Common myeloid progenitor, CD34-positive (primary cell): ENCODE measurements around the gene CCL20.
A peak's percentile ranks its signal among the peaks of the same experiment; 100 is the strongest.

Source experiments
- CTCF ChIA-PET: fragments of 350-600 bp; sonication (Branson Sonifier 250); formaldehyde crosslinking; loops from one replicate; lab custom pipeline; 2021; ENCODE audit warnings: antibody characterized with exemption; lab: Charles Lee
- POLR2A ChIA-PET: fragments of 350-600 bp; sonication (Branson Sonifier 250); formaldehyde crosslinking; loops from one replicate; lab custom pipeline; 2021; ENCODE audit warnings: antibody characterized with exemption; lab: Charles Lee
- DNase-seq, 3 donors: peaks; one replicate each; pipeline versions ENCODE4 v3.0.0 to v3.0.0-alpha.2; 2013
- H3K27ac ChIP-seq, 2 experiments: 1 replicate in 1 of 2; 2 replicates in 1 of 2; pipeline ENCODE4 v1.7.0; 2013; ENCODE audit warnings: inconsistent platforms in 2 of 2, low read length in 2 of 2, mild to moderate bottlenecking in 2 of 2, low read depth in 1 of 2, moderate library complexity in 1 of 2; ENCODE audit not compliant: severe bottlenecking in 2 of 2, insufficient read depth in 1 of 2, poor library complexity in 1 of 2
- H3K27me3 ChIP-seq, 5 experiments: replicated peaks in 2 of 5; 1 replicate in 3 of 5; 2 replicates in 2 of 5; pipeline versions ENCODE4 v1.6.1 to v1.7.0; 2013; ENCODE audit warnings: low read length in 4 of 5, mild to moderate bottlenecking in 2 of 5, moderate library complexity in 2 of 5, inconsistent platforms in 1 of 5; ENCODE audit not compliant: insufficient read depth in 5 of 5, control insufficient read depth in 4 of 5
- H3K36me3 ChIP-seq, 4 experiments: 1 replicate in 2 of 4; 2 replicates in 2 of 4; pipeline versions ENCODE4 v1.6.1 to v1.7.0; 2013; ENCODE audit warnings: low read length in 3 of 4, control low read depth in 1 of 4, mild to moderate bottlenecking in 1 of 4; ENCODE audit not compliant: control insufficient read depth in 4 of 4, insufficient read depth in 4 of 4
- H3K4me1 ChIP-seq, 4 experiments: 1 replicate in 3 of 4; 2 replicates in 1 of 4; pipeline versions ENCODE4 v1.6.1 to v1.7.1; 2013; ENCODE audit warnings: low read length in 3 of 4, mild to moderate bottlenecking in 3 of 4, control low read depth in 1 of 4, inconsistent platforms in 1 of 4, moderate library complexity in 1 of 4; ENCODE audit not compliant: control insufficient read depth in 4 of 4, insufficient read depth in 4 of 4; ENCODE audit errors: control extremely low read depth in 1 of 4
- H3K4me3 ChIP-seq, 7 experiments: 1 replicate in 4 of 7; 2 replicates in 3 of 7; pipeline versions ENCODE4 v1.5.1 to v1.7.0; 2013; ENCODE audit warnings: mild to moderate bottlenecking in 7 of 7, low read length in 6 of 7, moderate library complexity in 6 of 7, inconsistent platforms in 2 of 7, low read depth in 2 of 7, control low read depth in 1 of 7; ENCODE audit not compliant: insufficient read depth in 4 of 7, control insufficient read depth in 1 of 7; ENCODE audit errors: extremely low read depth in 1 of 7
- H3K9me3 ChIP-seq, 5 experiments: 1 replicate in 4 of 5; 2 replicates in 1 of 5; pipeline versions ENCODE4 v1.6.1 to v1.7.1; 2013; ENCODE audit warnings: low read length in 4 of 5, mild to moderate bottlenecking in 2 of 5, inconsistent platforms in 1 of 5, low read depth in 1 of 5, moderate library complexity in 1 of 5; ENCODE audit not compliant: control insufficient read depth in 4 of 5, insufficient read depth in 2 of 5; ENCODE audit errors: control extremely low read depth in 1 of 5
- WGBS: methylation state at CpG from one replicate; pipeline ENCODE4 v1.1.5; 2013; ENCODE audit not compliant: insufficient coverage; 5-methylcytosine and 5-hydroxymethylcytosine counted together

Gene CCL20

DNA sequence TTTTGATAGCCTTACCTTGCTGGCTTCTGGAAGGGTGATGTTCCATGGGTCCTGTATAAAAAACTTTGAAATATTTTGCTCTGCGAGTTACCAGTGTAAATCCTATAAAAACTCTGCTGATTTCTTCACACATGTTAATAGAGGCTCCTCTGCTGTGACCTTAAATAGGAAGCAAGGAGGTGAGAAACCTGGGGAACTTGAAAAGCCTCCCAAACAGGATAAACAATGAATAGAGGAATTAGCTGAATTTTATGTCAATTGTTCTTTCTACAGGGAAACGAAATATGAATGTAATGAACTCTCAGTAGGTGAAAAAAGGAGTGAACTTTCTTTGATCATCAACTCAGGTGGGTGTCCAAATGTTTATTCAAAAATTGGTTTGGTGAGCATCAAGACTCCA lies 10.8 kb upstream of the CCL20 start:
- ChIA-PET CTCF (no interaction called here), POLR2A (no interaction called here)
- no peak for DNase-seq
- WGBS, result 90% methylated on average over 2 of the region's 2 CpGs
- H3K9me3 ChIP-seq, result no peaks in the 10 kb centered on the region
- no peaks in the 10 kb centered on the region for H3K4me1 ChIP-seq
- no peaks in the 10 kb centered on the region for H3K36me3 ChIP-seq
- H3K4me3 ChIP-seq, result no peak overlapping the region
- H3K27ac ChIP-seq, result no peak overlapping the region
- H3K27me3 ChIP-seq, result no peaks in the 10 kb centered on the region

DNA sequence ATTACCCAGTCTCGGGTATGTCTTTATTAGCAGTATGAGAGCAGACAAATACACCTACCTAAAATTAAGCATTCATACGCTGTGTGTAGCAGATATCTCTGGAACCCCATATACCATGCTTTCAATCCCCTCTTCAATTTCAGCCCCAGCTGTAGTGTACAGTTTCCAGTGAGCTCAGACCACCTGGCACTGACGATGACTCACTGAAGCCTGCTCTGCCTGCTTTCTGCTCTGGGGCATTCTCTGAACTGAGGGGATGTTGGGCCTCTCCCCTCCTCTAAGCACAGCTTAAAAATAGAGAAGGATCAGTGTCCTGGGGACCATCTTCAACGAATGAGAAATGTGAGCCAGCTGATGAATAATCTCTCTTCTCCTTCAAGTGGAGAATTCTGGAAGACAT lies 8.7 kb upstream of the CCL20 start:
- Histone ChIP-seq H3K4me1 (no peaks in the 10 kb centered on the region), H3K4me3 (no peak overlapping the region), H3K36me3 (no peaks in the 10 kb centered on the region), H3K9me3 (no peaks in the 10 kb centered on the region), H3K27me3 (no peaks in the 10 kb centered on the region), H3K27ac (no peak overlapping the region)
- DNase-seq, result peak in 2 of 3 donors; percentile 28 to 42
- ChIA-PET CTCF (no interaction called here), POLR2A (no interaction called here)
- WGBS, result 100% methylated on average over 4 of the region's 4 CpGs

DNA sequence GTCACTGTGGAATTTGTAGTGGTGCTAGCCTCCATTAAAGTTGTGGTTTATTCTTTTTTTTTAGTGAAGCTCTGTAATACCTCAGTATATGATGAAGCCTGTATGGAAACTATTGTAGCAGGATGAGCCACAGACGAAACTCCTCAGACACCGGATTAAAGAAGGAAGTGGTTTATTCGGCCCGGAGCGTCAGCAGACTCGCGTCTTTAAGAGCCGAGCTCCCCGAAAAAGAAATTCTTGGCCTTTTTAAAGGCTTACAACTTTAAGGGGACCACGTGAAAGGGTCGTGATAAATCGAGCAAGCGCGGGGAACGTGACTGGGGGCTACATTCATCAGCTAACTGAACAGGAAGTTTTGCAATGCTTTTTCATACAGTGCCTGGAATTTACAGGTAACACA lies 8.1 kb upstream of the CCL20 start:
- H3K4me1 ChIP-seq, result no peaks in the 10 kb centered on the region
- H3K27ac ChIP-seq, result no peak overlapping the region
- ChIA-PET POLR2A (no interaction called here), CTCF (no interaction called here)
- no peaks in the 10 kb centered on the region for H3K27me3 ChIP-seq
- no peaks in the 10 kb centered on the region for H3K9me3 ChIP-seq
- peak overlapping the region in 1 of 7 experiments; percentile 36 for H3K4me3 ChIP-seq
- 25% methylated on average over 15 of the region's 15 CpGs for WGBS
- H3K36me3 ChIP-seq, result no peaks in the 10 kb centered on the region
- peak; percentile 13 to 70 (median 60) for DNase-seq

DNA sequence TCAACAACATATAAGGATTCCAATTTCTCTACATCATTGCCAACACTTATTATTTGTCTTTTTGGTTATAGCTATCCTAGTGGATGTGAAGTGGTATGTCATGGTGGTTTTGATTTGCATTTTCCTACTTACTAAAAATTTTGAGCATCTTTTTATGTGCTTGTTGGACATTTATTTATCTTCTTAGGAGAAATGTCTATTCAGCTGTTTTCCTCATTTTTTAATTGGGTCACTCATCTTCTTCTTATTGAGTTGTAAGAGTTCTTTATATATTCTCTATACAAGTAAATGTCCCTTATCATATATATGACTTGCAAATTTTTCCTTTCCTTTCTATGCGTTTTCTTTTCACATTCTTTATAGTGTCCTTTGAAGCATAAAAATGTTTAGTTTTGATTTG lies 4.7 kb upstream of the CCL20 start:
- ChIA-PET POLR2A (no interaction called here), CTCF (no interaction called here)
- no peak for DNase-seq
- Histone ChIP-seq H3K9me3 (no peaks in the 10 kb centered on the region), H3K27me3 (peaks cover 0 to 3% (median 0%) of the 10 kb centered on the region in 5 experiments), H3K36me3 (no peaks in the 10 kb centered on the region), H3K4me3 (no peak overlapping the region), H3K27ac (no peak overlapping the region), H3K4me1 (no peaks in the 10 kb centered on the region)
- WGBS, result no CpG with 5 or more reads among the region's 1 CpG

DNA sequence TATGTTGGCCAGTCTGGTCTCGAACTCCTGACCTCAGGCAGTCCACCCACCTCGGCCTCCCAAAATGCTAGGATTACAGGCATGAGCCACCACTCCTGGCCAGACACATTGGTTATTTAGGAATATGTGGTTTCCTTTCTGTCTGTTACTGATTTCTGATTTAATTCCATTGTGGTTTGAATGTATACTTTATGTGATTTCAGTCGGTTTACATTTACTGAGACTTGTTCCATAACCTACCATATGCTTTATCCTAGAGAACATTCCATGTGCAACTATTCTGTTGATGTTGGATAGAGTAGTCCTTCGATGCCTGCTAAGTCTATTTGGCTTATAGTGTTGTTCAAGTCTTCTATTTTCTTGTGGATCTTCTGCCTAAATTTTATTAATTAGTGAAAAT lies 1.6 kb upstream of the CCL20 start:
- H3K27me3 ChIP-seq, result peaks cover 0 to 6% (median 0%) of the 10 kb centered on the region in 5 experiments
- POLR2A ChIA-PET, result no interaction called here
- H3K4me3 ChIP-seq, result no peak overlapping the region
- no peaks in the 10 kb centered on the region for H3K36me3 ChIP-seq
- 100% methylated on average over 1 of the region's 4 CpGs for WGBS
- no peaks in the 10 kb centered on the region for H3K4me1 ChIP-seq
- no peak overlapping the region for H3K27ac ChIP-seq
- no peak for DNase-seq
- no peaks in the 10 kb centered on the region for H3K9me3 ChIP-seq
- CTCF ChIA-PET, result no interaction called here

DNA sequence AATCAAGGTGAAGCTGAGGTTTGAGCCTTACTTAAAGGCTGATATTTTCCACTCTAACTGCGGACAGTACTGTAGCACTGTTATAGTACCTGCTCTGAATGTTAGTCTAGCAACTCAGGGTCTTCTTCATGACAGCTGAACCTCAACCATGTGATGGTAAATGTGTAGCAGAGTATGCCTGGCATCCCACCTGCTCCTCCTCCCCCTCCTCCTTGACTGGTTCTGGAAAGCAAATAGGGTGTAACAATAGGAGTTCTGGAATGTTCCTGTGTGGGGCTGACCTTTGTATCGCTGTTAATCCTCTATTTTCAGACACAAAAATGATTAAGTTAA lies 447 bp upstream of the CCL20 start:
- CTCF ChIA-PET, result no interaction called here
- POLR2A ChIA-PET, result interaction anchor here (0.6 kb wide), 1 partner anchor 1337 kb away, joined by 3 read pairs; no protein-coding TSS in a partner anchor
- no CpG with 5 or more reads among the region's 2 CpGs for WGBS

DNA sequence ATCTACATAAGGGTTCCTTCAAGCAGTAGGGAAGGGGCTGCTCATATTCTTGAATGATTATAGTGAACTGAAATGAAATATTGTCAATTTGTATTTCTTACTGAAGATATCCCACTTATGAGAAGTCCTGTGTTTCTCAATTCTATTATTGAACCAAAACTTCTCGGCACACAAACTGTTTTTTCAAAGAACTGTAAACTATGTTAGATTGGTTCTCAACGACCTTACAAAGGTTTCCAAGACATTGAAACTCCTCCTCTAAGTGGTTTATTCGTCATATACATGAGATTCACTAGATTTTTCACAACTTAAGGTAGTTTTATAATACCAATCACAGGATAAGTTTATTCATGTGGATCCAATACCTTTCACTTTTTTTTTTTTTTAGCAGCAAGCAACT lies 1.4 kb downstream of the CCL20 start:
- peaks cover 0 to 3% (median 0%) of the 10 kb centered on the region in 4 experiments for H3K4me1 ChIP-seq
- no peak for DNase-seq
- H3K27ac ChIP-seq, result no peak overlapping the region
- POLR2A ChIA-PET, result no interaction called here
- peaks cover 0 to 6% (median 0%) of the 10 kb centered on the region in 5 experiments for H3K27me3 ChIP-seq
- WGBS, result 100% methylated on average over 1 of the region's 3 CpGs
- CTCF ChIA-PET, result no interaction called here
- no peaks in the 10 kb centered on the region for H3K36me3 ChIP-seq
- H3K4me3 ChIP-seq, result no peak overlapping the region
- H3K9me3 ChIP-seq, result no peaks in the 10 kb centered on the region

More for the DNA sequence above, 447 bp upstream of the CCL20 start:
- H3K27me3 ChIP-seq, result peaks cover 0 to 6% (median 0%) of the 10 kb centered on the region in 5 experiments
- H3K4me1 ChIP-seq, result no peaks in the 10 kb centered on the region
- DNase-seq, result no peak
- H3K27ac ChIP-seq, result no peak overlapping the region
- H3K4me3 ChIP-seq, result no peak overlapping the region
- no peaks in the 10 kb centered on the region for H3K36me3 ChIP-seq
- no peaks in the 10 kb centered on the region for H3K9me3 ChIP-seq
